Endometrial microvascular endothelial cells (primary cell): ENCODE data around the gene DLL1. TPM values are rescaled to one million over a fixed set of nuclear protein-coding genes. Genes with fewer than 3 reads are reported as not detected.

ENCODE experiments used
- in situ Hi-C: cut with HindIII; loops from 2 replicates; pipeline ENCODE4 v1.10.0; 2017; ENCODE audit warnings: low sequenced_read_pairs, low pct_unique_long_range_greater_than_20kb; ENCODE audit errors: inconsistent ontology term
- total RNA-seq: library from RNA; depleted of rRNA; stranded (reverse); fragments of >200 nt; gene quantifications from one replicate; pipeline ENCODE4 v1.2.3, GENCODE V29; 2015; ENCODE audit errors: inconsistent ontology term

The DLL1 gene
- total RNA-seq, 1 donor from 2014 or later: 0.37 TPM

DNA sequence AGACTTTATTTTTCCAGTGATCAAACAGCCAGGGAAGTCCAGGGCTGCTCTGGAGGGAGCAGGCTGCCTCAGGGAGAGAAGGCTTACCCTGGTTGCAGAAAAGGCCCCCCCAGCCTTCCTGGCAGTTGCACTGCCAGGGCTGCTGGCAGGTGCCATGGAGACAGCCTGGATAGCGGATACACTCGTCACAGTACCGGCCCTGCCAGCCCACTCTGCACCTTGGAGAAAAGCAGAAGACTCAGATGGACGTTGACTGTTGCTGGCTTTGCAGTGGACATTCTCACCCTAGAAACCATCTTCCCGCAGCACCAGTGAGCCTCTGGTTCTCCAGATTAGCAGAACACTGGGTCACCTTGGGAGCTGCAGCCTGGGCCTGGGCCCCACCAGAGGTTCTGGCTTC lies 5.4 kb downstream of the DLL1 start:
- in situ Hi-C loops: no loop called here

DNA sequence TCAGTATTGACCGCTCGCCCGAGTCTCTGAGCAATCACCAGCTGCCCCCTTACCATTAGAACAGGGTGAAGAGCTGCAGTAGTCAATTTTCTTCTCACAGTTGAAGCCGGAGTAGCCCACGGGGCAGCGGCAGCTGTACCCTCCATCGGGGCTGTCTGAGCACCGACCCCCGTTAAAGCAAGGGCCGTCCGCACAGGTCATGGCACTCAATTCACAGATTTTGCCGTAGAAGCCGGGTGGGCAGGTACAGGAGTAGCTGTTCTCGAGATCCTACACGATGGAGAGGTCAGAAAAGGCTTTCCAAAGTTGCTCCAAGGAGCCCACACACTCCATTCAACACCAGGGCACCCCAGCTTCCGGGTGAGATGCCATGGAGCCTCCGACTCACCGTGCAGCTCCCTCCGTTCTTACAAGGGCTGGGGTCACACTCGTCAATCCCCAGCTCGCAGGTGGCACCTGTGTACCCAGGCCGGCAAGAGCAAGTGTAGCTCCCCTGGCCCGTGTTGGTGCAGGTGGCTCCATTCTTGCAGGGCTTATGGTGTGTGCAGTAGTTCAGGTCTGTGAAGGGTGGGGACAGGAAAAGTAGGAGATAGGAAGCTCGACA lies 5.9 kb downstream of the DLL1 start:
- in situ Hi-C loops: no loop called here

DNA sequence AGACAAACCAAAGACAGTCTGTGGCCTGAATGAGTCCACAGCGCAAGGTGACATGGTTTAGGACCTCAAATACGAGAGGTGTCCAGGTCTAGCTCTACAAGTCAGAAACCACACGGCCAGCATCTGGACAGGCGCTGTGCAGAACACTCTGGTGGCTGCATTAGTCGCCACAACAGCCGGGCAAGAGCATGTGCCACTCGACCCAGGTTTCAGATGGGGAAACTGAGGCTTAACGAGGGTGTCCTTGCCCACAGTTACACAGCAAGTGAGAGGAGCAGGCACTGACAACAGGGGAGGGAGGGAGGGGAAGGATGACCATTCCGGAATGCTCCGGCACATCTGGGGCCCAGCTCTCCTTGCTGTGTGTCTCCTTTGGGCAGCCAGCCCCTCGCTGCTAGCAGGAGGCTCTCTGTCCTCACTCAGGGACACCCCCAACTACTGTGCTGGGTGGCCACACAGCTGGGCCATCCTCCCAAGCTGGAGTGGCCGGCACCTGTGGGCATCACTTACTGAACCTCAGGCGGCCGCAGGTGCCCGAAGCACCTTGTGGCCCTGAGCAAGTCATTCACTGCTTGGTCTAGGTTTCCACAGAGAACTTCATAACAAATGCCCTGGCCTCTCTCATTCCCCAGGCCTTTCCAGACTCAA lies 6.6 kb downstream of the DLL1 start:
- in situ Hi-C loops: no loop called here

DNA sequence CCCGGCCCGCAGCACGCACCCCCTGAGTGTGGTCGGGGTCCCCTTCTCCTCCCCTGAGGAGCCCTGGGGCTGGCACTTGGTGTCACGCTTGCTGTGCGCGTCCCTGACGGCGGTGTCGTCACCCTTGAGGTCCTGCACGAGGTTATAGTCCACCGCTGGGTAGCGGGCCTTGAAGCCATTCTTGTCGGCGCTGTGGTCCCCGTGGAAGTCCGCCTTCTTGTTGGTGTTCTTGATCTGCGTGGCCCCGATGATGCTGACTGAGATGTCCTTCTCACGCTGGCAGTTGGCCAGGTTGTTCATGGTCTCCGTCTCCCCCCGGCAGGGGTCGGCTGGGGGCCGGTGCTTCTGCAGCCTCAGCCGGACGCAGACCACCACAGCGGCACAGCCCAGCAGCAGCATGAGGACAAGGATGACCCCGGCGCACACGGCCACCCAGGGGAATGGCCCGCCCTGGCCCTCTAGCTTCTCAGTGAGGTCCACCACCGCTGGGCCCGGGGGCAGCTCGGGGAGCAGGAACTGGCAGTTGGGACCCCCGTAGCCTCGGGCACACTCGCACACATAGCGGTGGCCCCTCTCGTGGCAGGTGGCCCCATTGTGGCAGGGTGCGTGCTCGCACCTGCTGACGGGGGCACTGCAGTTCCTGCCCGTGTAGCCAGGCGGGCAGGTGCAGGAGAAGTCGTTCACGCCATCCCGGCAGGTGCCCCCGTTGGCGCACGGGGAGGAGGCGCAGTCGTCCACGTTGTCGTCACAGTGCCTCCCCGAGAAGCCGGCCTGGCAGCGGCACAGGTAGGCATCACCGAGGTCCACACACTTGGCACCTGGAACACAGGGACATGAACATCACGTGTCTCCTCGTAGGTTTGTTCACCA lies 7.4 kb downstream of the DLL1 start:
- in situ Hi-C loops: no loop called here

DNA sequence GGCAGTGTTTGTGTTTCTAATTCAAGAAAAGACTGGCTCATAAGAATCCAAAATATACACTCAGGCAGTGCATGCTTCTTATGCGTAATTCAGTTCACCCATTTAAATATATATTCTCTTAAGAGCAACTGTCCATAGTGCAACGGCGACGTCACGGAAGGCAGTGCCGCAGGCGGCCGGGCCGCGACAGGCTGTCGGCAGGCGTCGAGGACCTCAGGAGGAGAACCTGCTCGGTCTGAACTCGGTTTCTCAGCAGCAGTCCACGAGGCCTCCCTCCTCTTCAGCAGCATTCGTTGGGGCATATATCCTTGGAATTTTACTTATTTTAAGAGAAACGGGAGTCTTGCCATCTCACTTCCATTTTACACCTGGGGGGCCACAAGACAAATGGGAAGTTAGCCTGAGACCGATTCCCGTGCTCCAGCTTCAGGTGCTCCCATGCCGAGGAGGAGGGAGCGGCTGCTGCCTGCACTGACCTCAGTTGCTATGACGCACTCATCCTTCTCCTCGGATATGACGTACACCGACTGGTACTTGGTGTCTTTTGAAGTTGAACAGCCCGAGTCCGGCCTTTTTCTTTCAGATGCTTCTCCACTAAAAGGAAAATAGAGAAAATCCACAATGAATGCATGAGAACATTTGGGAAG lies 8.2 kb downstream of the DLL1 start:
- in situ Hi-C loops: no loop called here

DNA sequence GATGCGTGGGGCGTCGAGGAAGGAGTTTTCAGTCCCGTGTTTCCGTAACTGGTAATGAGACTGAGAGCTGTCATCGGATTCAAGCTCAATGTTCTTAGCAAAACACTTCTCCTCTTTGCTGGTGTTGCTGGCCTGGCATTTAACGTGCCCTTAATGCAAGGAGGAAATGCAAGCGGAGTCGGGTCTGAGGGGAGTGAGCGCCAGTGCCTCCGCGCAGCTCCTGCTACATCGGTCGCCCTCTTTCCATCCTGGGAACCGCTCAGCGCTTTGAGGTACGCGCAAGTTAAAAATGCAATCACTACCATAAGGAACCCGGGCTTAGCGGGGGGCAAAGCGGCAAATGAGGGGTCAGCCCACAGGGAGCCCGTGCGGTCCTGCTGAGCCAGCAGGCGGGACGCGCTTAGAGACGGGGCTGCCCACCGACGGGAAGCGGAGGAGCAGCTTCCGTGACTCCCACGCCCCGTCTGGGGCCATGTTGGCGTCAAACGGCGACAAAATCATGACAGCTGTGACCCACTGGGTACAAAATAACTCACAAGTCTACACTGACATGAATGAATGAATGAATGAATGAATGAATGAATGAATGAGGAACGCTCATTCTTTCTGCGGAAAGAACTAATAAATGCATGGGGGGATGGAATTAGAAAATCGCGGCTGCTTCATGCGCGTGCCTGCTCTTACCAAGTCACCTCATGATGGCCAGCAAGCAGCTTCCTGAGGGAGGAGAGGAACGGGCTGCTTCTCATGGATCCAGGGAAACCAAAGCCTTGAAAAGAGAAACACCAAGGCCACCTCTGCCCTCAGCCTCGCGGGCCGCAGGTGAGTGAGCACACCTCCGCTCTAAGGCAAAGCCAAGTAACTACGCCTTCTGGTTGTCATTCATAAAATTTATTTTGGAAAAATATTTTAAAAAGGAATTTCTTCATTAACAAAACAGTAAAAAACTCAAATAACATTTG lies 9.3 kb downstream of the DLL1 start:
- in situ Hi-C loops: no loop called here

DNA sequence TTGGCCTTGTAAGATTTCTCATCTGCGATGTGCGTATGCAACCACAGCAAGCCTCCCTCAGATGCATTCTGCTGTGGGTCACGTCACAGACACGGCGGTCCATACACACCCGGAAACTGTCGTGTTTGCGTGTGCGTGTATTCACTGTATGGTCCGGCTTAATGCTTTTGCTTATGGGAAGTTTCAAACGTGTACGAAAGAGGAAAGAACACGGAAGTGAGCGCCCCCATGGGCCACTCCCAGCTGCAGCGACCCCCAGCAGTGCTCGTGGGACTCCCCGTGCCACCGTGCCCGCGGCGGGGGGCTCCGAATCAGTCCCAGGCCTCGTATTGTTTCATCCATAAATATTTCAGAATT lies 10.2 kb downstream of the DLL1 start:
- in situ Hi-C loops: no loop called here

DNA sequence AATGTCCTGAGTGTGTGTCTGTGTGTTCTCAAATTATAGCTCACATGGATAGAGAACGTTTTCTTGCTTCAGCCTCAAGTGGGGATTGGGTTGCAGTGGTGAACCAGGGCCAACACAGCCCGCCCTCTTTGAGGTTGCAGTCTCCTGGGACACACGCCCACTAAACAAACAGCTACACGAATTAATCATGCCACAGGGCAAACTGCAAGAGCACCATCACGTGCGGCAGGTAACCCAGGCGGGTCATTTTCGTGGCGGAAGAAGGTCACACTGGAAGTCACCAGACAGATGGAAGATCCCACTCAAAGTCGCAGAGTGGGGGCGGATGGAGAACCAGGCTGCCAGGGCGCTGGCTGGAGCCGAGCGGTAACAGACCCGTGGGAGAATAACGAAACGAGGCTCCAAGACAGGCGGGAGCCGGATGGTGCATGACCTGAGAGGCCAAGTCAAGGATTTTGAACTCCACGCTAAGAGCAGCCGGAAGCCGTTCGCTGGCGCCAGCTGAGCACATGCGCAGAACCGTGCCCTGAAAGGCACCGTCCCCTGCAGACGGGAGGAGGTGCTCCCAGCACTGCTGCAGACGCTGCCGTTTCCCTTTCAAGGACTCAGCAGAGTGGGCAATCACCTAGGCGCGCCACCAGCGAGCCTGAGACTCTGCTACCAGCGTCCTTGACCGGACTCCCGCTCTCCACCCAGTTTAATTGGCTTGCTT lies 10.7 kb downstream of the DLL1 start:
- in situ Hi-C loops: no loop called here

DNA sequence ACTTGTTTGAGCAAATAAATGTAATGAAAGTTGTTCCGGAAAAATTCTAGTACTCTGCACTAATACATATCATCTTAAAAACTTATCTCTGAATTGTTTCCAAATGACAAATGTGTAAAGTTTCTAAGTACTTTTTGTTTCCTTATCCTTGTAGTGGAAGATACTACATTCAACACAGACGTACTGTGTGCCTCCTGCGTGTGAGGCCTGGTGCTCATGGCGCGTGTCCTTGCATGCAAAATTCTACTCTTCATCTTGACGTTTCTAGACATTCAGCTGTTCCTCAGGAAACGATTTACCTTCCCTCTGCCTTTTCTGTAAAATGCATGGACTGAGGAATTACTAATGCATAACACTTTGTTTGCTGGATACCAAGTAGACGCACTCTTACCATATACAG lies 11.5 kb downstream of the DLL1 start:
- in situ Hi-C loops: no loop called here

DNA sequence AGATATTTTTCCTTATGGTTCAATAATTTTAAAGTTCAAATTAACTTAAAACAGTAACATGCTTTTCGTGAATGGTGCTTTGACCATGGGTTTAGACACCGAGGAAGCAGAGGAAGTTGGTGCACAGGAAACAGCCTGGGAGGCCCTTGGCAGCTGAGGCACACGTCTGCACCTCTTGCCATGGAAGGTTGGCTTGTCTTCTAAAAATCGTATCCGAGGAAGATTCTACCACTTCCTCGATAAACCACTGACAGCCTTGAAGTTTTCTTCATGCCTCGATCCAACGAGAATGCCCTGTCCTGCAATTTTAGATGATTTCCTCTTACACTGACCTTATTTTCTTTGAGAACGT lies 12.2 kb downstream of the DLL1 start:
- in situ Hi-C loops: no loop called here

DNA sequence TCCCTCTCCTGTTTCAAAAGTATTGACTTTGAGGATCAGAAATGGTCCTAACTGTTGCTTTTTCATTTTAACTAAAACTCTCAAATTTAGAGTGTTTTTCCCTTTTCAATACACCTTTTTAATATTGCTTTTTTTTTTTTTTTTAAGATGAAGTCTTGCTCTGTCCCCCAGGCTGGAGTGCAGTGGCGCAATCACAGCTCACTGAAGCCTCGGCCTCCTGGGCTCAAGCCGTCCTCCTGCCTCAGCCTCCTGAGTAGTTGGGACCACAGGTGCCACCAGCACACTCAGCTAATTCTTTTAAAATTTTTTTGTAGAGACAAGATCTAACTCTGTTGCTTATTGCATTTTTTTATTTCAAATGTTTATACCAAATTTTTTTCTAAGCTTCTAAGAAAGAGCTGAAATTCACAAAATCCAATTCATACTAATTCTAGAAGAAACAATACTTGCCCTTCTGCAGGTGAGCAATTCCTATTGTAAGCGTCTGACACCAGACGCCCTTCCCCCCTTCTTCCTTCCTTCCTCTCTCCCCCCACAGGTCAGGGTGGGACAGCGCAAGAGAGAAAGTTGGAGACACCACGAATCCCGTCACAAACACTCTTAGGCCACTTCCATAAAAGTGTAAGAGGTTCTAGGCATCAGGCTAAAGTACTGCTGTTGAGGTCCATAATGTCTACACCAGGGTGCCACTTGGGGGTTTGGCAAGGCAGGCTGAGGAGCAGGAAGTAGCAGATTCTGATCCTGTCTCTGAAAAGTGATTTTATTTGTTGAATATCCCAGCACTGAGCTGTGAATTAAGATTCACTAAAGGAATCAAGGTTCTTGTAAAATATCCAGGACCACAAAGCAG lies 12.8 kb downstream of the DLL1 start:
- in situ Hi-C loops: no loop called here

DNA sequence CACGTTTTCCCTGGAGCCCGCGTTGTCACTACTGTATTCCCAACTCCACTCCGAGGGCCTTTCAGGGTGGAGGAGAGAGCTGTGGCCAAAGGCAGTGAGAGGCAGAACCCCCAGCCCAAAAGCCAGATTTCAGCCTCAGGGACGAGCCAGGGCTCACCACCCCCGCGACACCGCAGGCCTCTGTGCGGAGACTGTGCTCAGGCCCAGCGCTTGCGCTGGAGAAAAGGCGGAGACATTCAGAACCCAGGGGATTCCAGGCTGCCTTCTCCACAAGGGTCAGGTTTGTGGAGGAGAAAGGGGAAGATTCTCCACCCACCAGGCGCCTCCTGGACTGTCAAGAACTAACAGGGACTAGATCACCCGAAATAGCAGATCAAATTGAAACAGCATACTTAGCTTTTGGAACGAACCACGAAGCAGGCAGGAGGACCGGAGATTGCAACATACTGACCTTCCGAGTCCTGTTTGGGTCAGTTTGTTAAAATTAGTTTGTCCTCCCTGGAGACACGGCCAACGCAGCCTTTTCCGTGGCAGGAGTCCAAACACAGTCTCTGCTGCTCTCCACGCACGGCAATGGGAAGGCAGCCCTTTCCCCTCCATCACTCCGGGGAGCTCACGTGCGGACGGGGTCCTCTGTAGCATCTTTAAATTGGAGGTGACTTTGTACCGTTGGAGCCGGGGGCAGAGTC lies 14.4 kb downstream of the DLL1 start:
- in situ Hi-C loops: no loop called here

DNA sequence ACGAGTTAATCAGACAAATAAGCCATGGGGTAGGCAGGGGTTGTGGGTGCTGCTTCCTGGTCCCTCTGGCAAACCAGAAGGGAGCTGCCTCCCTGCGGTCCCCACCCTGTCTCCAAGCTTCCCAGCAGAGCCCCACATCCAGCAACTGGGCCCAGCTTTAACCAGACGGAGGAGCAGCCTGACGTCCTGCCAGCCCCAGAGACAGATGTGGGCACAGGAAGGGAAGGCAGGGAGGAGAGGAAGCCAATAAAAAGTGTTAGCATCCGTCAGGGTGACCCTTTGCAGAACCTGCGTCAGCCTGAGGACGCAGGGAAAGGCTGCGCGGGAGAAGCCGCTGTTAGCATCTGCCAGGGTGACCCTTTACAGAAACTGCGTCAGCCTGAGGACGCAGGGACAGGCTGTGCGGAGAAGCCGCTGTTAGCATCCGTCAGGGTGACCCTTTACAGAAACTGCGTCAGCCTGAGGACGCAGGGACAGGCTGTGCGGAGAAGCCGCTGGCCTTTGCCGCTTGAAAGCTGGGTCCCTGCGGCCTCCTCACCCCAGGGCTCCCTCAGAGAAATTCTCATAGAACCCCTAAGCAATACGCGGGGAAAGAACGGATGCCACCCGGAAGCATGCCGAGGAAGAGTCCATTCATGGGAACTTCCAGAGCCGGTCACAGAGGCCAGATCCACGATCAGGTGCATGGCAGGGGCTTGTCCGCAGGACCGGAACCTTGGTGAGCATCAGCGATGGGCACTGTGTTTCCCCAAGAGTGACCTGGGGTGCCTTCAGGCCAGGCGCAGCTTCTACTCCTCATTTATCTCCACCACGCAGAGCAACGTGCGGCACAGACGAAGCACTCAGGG lies 15.9 kb downstream of the DLL1 start:
- in situ Hi-C loops: no loop called here

DNA sequence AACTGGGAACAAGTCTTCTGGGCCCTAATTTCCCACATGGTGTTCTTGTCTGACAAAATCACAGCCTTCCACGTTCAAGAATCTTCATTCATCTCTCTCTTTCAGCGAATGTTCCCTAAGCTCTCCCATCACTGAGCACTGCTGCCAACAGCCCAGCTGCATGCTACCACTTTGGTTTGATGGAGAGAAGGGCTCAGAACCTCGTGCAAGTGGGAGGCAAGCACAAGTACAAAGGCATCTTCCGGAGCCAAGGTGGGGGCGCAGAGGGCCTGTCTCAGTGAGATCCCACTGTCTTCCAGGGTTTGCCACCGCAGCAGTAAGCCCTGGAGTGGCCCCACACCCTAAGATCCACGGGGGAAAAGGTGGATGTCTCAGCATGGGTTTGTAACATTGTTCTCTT lies 17.2 kb downstream of the DLL1 start:
- in situ Hi-C loops: no loop called here

DNA sequence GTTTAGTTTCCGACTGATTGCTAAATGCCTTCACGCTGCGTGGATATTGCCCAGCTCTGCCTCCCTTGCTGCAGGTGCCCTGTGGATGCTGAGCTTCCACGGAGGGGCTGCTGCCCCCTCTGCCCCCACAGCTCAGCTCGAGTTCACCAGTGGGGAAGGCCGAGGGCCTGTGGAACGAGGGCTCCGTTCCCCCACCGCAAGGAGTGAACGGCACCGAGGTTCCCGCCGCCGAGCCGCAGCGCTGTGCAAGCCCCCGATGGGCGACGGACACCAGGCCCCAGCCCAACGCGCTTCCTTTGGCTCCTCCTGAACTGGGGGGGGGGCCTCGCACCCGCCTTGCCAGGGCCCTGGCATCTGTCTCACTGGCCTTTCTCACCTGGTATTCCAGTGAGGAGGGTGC lies 17.7 kb downstream of the DLL1 start:
- in situ Hi-C loops: no loop called here
